NB4 (cell line): ENCODE results near the gene KLHL17.

Source experiments
- CTCF ChIP-seq: IDR thresholded peaks from one replicate; pipeline ENCODE4 v1.5.1; 2012; ENCODE audit warnings: low read depth, low read length
- POLR2A ChIP-seq: IDR thresholded peaks from 2 replicates; pipeline ENCODE4 v1.6.1; 2011; ENCODE audit warnings: mild to moderate bottlenecking; ENCODE audit not compliant: insufficient read length; ENCODE audit errors: extremely low read depth

GRCh38 chr1:912740-913301 lies 47.6 kb upstream of the KLHL17 start:
- TF ChIP-seq CTCF (peak; percentile 3), POLR2A (no peak)
